Fibroblast of lung (primary cell): Measurements from ENCODE around the gene ZNF800. TPM values are rescaled to one million over a fixed set of nuclear protein-coding genes. Genes with fewer than 3 reads are reported as not detected.

Experiments used
- DNase-seq, 2 donors: peaks; one replicate each; pipeline versions ENCODE4 v3.0.0 to v3.0.0-alpha.2; 2010; ENCODE audit warnings: low read depth in 2 of 2
- H2AFZ ChIP-seq: 2 replicates; pipeline ENCODE4 v1.5.1; 2012; ENCODE audit warnings: low read length, control low read depth, inconsistent platforms
- H3K27ac ChIP-seq: 2 replicates; pipeline ENCODE4 v1.5.1; 2011; ENCODE audit warnings: low read length, control low read depth; ENCODE audit not compliant: insufficient read depth
- H3K27me3 ChIP-seq: 2 replicates; pipeline ENCODE4 v1.5.1; 2011; ENCODE audit warnings: mild to moderate bottlenecking, low read length; ENCODE audit not compliant: control insufficient read depth, insufficient read depth
- H3K36me3 ChIP-seq: 2 replicates; pipeline ENCODE4 v1.5.1; 2011; ENCODE audit warnings: low read length; ENCODE audit not compliant: control insufficient read depth, insufficient read depth
- H3K4me1 ChIP-seq: 2 replicates; pipeline ENCODE4 v1.5.1; 2011; ENCODE audit warnings: low read length; ENCODE audit not compliant: control insufficient read depth, insufficient read depth; ENCODE audit errors: extremely low read depth
- H3K4me2 ChIP-seq: 2 replicates; pipeline ENCODE4 v1.5.1; 2011; ENCODE audit warnings: low read length, control low read depth; ENCODE audit not compliant: insufficient read depth; ENCODE audit errors: extremely low read depth
- H3K4me3 ChIP-seq, 4 experiments: fragments of 200-600 bp in 1 of 4; sonication (generic) in 1 of 4; replicated peaks in 1 of 4; 2 replicates each; pipeline ENCODE4 v1.5.1; 2011 to 2016; ENCODE audit warnings: low read length in 4 of 4, low read depth in 3 of 4, mild to moderate bottlenecking in 3 of 4, control low read depth in 2 of 4, inconsistent platforms in 1 of 4, mixed read lengths in 1 of 4; ENCODE audit not compliant: insufficient read depth in 1 of 4; ENCODE audit errors: control extremely low read depth in 1 of 4
- H3K79me2 ChIP-seq: 2 replicates; pipeline ENCODE4 v1.5.1; 2012; ENCODE audit warnings: mild to moderate bottlenecking, low read length, inconsistent platforms; ENCODE audit not compliant: control insufficient read depth, insufficient read depth
- H3K9ac ChIP-seq: 2 replicates; pipeline ENCODE4 v1.5.1; 2011; ENCODE audit warnings: mild to moderate bottlenecking, low read length, control low read depth; ENCODE audit not compliant: insufficient read depth
- H3K9me3 ChIP-seq: 2 replicates; pipeline ENCODE4 v1.5.1; 2012; ENCODE audit warnings: low read depth, low read length; ENCODE audit not compliant: control insufficient read depth, insufficient read depth
- H4K20me1 ChIP-seq: 2 replicates; pipeline ENCODE4 v1.5.1; 2011; ENCODE audit warnings: low read length; ENCODE audit not compliant: control insufficient read depth, insufficient read depth; ENCODE audit errors: extremely low read depth
- CTCF ChIP-seq, 2 donors: IDR thresholded peaks in 1 of 2; conservative IDR thresholded peaks in 1 of 2; 1 replicate in 1 of 2; 2 replicates in 1 of 2; pipeline ENCODE4 v1.5.1; 2011 to 2012; ENCODE audit warnings: low read length in 2 of 2, control low read depth in 1 of 2, inconsistent platforms in 1 of 2, low read depth in 1 of 2, mild to moderate bottlenecking in 1 of 2
- EZH2 ChIP-seq: IDR thresholded peaks from 2 replicates; pipeline ENCODE4 v1.5.1; 2012; ENCODE audit warnings: low read length, control low read depth, mild to moderate bottlenecking; ENCODE audit errors: missing control alignments
- polyA minus RNA-seq: library from RNA; depleted of rRNA, polyadenylated mRNA; stranded (reverse); fragments of >200 nt; gene quantifications from 2 replicates; pipeline ENCODE4 v1.2.3, GENCODE V29; 2011; ENCODE audit warnings: low replicate concordance
- polyA plus RNA-seq, 2 donors: library from polyadenylated mRNA; depleted of rRNA in 1 of 2; stranded (reverse) in 1 of 2; unstranded in 1 of 2; fragments of >200 nt; gene quantifications; 2 replicates each; pipeline ENCODE4 v1.2.1, GENCODE V29; 2011 to 2012; ENCODE audit warnings: missing spikeins in 1 of 2
- total RNA-seq: library from RNA; depleted of rRNA; stranded (reverse); fragments of >200 nt; gene quantifications from 2 replicates; pipeline ENCODE4 v1.2.1, GENCODE V29; 2014

Gene ZNF800
- 10.3 and 12.4 TPM in 2 replicates for total RNA-seq
- 15.8 and 16.6 TPM in 2 replicates for polyA plus RNA-seq
- polyA plus RNA-seq (2012) = 9.0 and 10.2 TPM in 2 replicates
- 3.7 and 5.0 TPM in 2 replicates for polyA minus RNA-seq

- peak within 1 kb of the TSS; percentile 94 for H3K27ac ChIP-seq
- no peaks in the 10 kb centered on the region for H3K36me3 ChIP-seq
- no peaks in the 10 kb centered on the region for H3K27me3 ChIP-seq
- no peaks in the 10 kb centered on the region for H4K20me1 ChIP-seq
- peak; percentile 81 to 84 for DNase-seq
- H3K4me2 ChIP-seq = peak within 1 kb of the TSS; percentile 95
- peak within 1 kb of the TSS; percentile 94 for H3K9ac ChIP-seq
- H3K4me1 ChIP-seq = peaks cover 2% of the 10 kb centered on the region
- no peak for TF ChIP-seq EZH2
- no peak for TF ChIP-seq CTCF (conservative IDR thresholded peaks at IDR 0.05 in 1 of 2, IDR thresholded peaks at IDR 0.05 in 1 of 2; ENCODE audit: low read depth in 1 of 2, low read length in 2 of 2)
- H3K9me3 ChIP-seq = no peaks in the 10 kb centered on the region
- peak within 1 kb of the TSS; percentile 90 for H2AFZ ChIP-seq
- H3K79me2 ChIP-seq = peaks cover 44% of the 10 kb centered on the region
- H3K4me3 ChIP-seq = peak within 1 kb of the TSS; percentile 66 to 96 (median 92)
Observed at GRCh38 chr7:127392566-127393367, at the start of gene ZNF800. TSS of gene ZNF800 (minus strand) at chr7:127392708. CDS start at chr7:127391557, 1,151 bp downstream.

GRCh38 chr7:127440206-127440605 lies 47.7 kb upstream of the ZNF800 start:
- Histone ChIP-seq H3K4me1 (peaks cover 2% of the 10 kb centered on the region), H3K9me3 (no peaks in the 10 kb centered on the region), H2AFZ (no peak overlapping the region), H3K4me2 (no peak overlapping the region), H3K9ac (no peak overlapping the region), H3K79me2 (no peaks in the 10 kb centered on the region), H3K4me3 (no peak overlapping the region), H4K20me1 (no peaks in the 10 kb centered on the region), H3K27ac (no peak overlapping the region), H3K36me3 (no peaks in the 10 kb centered on the region), H3K27me3 (no peaks in the 10 kb centered on the region)
- TF ChIP-seq CTCF (conservative IDR thresholded peaks at IDR 0.05 in 1 of 2, IDR thresholded peaks at IDR 0.05 in 1 of 2; ENCODE audit: low read depth in 1 of 2, low read length in 2 of 2) (no peak), EZH2 (no peak)
- no peak for DNase-seq

DNA sequence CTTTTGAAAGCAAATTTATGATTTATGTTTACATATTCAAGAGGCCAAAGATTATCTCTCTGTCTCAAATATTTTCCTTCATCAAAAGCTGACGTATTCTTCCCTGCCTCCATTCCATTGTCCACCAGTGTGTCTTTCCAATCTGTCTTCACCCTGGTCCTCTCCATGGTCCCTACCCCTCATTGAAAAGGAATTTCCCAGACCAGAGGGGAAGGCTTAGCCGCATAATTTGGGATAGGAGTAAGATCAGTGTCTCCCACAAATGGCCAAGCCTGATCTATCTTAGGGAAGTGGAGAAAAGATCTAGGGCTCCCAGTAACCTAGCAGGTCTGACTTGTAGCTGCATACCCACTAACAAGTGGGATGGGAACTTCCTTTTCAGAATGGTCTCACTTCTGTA lies 46.3 kb upstream of the ZNF800 start:
- peaks cover 2% of the 10 kb centered on the region for H3K4me1 ChIP-seq
- no peak overlapping the region for H3K27ac ChIP-seq
- no peak overlapping the region for H3K4me2 ChIP-seq
- H4K20me1 ChIP-seq = no peaks in the 10 kb centered on the region
- H2AFZ ChIP-seq = no peak overlapping the region
- no peak overlapping the region for H3K9ac ChIP-seq
- no peak overlapping the region for H3K4me3 ChIP-seq
- H3K36me3 ChIP-seq = no peaks in the 10 kb centered on the region
- TF ChIP-seq CTCF (conservative IDR thresholded peaks at IDR 0.05 in 1 of 2, IDR thresholded peaks at IDR 0.05 in 1 of 2; ENCODE audit: low read depth in 1 of 2, low read length in 2 of 2) = no peak
- no peak for TF ChIP-seq EZH2
- H3K79me2 ChIP-seq = no peaks in the 10 kb centered on the region
- no peaks in the 10 kb centered on the region for H3K27me3 ChIP-seq
- H3K9me3 ChIP-seq = no peaks in the 10 kb centered on the region
- DNase-seq = peak in 1 of 2 donors; percentile 28
